Measurements from ENCODE around the gene ARHGEF16. TPM values are rescaled to one million over a fixed set of nuclear protein-coding genes. Genes with fewer than 3 reads are reported as not detected.

Gene ARHGEF16
- total and polyA plus RNA-seq, 7 donors = 0.41 to 51.8 (median 2.2) TPM

DNA sequence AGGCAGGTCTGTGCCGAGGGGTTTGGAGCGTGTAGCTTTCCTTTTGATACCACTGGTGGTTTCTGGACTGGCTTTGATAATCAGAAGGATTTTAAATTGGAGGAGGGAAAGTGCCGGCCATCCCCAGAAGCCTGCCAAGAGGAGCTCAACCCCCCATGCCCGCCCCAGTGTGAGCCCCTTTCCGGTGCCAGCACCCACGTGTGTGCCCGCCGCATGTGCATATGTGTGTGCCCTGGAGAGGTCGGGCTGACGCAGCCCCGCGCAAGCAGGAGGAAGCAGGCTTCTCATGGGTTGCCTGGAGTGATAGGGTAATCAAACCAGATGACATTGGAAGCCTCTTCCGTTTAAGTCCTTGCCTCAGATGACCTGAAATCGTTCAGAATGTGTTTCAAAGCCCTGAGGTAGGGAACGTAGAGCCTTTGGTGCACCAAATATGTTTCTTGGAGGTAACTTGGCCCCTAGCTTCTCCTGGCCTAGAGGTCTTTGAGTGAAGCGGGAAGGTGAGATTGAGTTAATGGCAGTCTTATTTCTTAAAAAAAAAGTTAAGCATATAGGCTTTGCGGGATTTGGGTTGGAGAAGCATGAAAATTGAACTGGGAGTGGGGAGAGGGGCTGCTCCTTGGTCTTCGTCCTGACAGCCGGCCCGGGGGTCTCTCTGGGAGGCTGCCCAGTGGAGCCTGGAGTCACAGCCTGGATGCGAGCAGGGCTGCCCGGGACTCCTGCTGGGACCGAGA lies 34.1 kb upstream of the ARHGEF16 start:
- H3K9me3 ChIP-seq = peaks cover 0 to 6% (median 4%) of the 10 kb centered on the region in 4 donors
- no peak overlapping the region for H3K27ac ChIP-seq
- no peaks in the 10 kb centered on the region for H3K36me3 ChIP-seq
- 86 to 90% methylated on average over 23 of the region's 23 CpGs for WGBS, 2 donors
- TF ChIP-seq, protein P1, sequence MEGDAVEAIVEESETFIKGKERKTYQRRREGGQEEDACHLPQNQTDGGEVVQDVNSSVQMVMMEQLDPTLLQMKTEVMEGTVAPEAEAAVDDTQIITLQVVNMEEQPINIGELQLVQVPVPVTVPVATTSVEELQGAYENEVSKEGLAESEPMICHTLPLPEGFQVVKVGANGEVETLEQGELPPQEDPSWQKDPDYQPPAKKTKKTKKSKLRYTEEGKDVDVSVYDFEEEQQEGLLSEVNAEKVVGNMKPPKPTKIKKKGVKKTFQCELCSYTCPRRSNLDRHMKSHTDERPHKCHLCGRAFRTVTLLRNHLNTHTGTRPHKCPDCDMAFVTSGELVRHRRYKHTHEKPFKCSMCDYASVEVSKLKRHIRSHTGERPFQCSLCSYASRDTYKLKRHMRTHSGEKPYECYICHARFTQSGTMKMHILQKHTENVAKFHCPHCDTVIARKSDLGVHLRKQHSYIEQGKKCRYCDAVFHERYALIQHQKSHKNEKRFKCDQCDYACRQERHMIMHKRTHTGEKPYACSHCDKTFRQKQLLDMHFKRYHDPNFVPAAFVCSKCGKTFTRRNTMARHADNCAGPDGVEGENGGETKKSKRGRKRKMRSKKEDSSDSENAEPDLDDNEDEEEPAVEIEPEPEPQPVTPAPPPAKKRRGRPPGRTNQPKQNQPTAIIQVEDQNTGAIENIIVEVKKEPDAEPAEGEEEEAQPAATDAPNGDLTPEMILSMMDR (IDR thresholded peaks at IDR 0.05) = no peak
- TF ChIP-seq POLR2AphosphoS5 (IDR thresholded peaks at IDR 0.05) (no peak), EP300 (IDR thresholded peaks at IDR 0.05) (no peak), POLR2A (IDR thresholded peaks at IDR 0.05) (no peak)
- no peak for DNase-seq
- peaks cover 0 to 5% (median 2%) of the 10 kb centered on the region in 4 donors for H3K4me1 ChIP-seq
- intact Hi-C loops (cut with DNase I) = loop anchor here (5.0 kb wide), 2 partner anchors 598 to 1008 kb away; partner anchors contain the start of gene PEX10
- peaks cover 6 to 78% (median 40%) of the 10 kb centered on the region in 3 donors for H3K27me3 ChIP-seq
- no peak overlapping the region for H3K4me3 ChIP-seq

DNA sequence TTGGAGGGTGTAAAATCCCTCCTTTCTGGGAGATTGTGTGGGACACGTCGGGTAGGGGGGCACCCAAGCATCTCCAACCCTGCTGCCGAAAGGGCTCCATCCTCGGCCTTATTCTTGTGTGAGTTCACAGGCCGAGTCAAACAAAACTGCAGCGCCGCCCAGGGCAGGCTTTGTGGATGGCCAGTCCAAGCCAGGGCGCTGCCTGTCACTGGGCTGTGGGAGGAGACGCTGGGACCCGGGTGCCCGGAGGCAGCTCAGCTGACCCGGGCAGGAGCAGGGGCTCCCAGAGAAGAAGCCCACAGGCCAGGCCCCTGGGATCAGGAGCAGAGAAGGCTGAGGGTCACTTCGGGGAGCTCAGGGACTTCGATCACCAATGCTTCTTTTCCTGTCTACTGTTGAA lies 31.8 kb upstream of the ARHGEF16 start:
- no peak for DNase-seq
- Histone ChIP-seq H3K27ac (peak overlapping the region in 2 of 4 donors; percentile 34 to 49), H3K9me3 (no peaks in the 10 kb centered on the region), H3K27me3 (peaks cover 3 to 66% (median 33%) of the 10 kb centered on the region in 3 donors), H3K4me3 (no peak overlapping the region), H3K4me1 (peaks cover 0 to 5% (median 2%) of the 10 kb centered on the region in 4 donors), H3K36me3 (no peaks in the 10 kb centered on the region)
- intact Hi-C loops (cut with DNase I) = loop anchor here (5.0 kb wide), 2 partner anchors 600 to 1010 kb away; partner anchors contain the start of gene PEX10
- WGBS, 2 donors = 92 to 95% methylated on average over 14 of the region's 14 CpGs
- TF ChIP-seq EP300 (IDR thresholded peaks at IDR 0.05) (no peak), POLR2A (IDR thresholded peaks at IDR 0.05) (no peak), POLR2AphosphoS5 (IDR thresholded peaks at IDR 0.05) (no peak)
- TF ChIP-seq, protein P1 (IDR thresholded peaks at IDR 0.05) = no peak

DNA sequence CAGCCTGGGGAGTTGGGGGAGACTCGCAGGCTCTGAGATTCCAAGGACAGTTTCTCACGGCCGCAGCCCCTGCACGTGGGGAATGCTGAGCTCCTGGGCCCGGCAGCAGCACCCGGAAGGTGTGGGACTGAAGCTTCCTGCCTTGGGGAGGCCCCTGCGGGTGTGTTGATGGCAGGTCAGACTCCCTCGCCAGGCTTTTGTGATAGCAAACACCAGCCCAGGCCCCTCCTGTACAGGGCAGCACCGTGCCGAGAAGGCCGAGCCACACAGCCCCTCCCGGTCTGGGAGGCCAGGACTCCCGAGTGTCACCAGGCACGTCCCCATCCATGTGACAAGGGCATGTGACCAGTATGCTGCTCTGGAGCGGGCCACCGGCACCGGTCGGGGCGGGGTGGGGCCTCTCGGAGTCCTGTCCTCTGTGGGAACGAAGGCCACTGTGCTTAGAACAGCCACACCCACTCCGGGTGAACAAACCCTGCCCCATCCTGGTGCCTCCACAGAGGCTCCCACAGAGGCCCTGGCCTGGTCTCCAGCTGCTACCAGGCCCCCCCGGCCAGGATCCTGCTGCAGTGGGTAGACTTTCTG lies 31.1 kb upstream of the ARHGEF16 start:
- no peak for DNase-seq
- peak in 1 of 2 donors; percentile 17 for TF ChIP-seq POLR2A (IDR thresholded peaks at IDR 0.05)
- TF ChIP-seq, protein P1 (IDR thresholded peaks at IDR 0.05) = no peak
- Histone ChIP-seq H3K4me1 (peaks cover 0 to 5% (median 2%) of the 10 kb centered on the region in 4 donors), H3K27ac (peak overlapping the region in 2 of 4 donors; percentile 34 to 49), H3K9me3 (no peaks in the 10 kb centered on the region), H3K36me3 (no peaks in the 10 kb centered on the region), H3K27me3 (peaks cover 3 to 61% (median 33%) of the 10 kb centered on the region in 3 donors), H3K4me3 (no peak overlapping the region)
- 13 to 53% methylated on average over 23 of the region's 23 CpGs for WGBS, 2 donors
- intact Hi-C loops (cut with DNase I) = loop anchor here (5.0 kb wide), 2 partner anchors 601 to 1011 kb away; partner anchors contain the start of gene PEX10

DNA sequence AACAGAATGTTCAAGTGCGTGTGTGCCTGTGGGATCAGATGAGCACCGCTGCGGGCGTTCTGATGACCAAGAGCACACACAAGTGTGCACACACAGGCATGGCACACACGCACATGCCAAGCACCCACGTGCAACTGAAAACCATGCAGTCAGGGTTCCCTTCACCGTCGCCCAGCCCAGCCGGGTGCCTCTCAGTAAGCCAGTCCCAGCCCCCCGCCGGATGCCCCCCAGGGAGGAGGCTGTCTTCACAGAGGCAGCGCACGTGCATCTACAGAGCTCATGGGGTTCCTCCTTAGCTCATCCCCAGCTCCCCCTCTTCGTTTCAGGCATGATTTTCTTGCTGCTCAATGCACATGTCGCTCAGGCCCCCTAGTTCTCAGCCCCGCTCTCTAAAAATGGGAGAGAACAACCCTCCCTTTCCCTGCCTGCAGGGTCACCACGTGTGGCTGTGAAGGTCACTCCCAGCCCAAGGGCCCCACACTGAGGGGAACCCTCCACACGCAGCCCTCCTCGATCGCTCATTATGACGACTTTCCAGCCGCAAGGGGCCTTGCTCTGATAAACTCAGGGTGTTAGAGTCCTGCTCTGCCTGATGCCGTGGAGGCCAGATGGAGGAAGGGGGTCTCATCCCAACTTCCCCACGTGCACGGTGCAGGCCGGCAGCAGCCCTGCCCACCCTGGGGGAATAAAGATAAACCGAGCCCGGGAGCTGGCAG lies 30.4 kb upstream of the ARHGEF16 start:
- H3K4me3 ChIP-seq = no peak overlapping the region
- TF ChIP-seq EP300 (IDR thresholded peaks at IDR 0.05) (no peak), POLR2AphosphoS5 (IDR thresholded peaks at IDR 0.05) (no peak), POLR2A (IDR thresholded peaks at IDR 0.05) (no peak)
- TF ChIP-seq, protein P1 (IDR thresholded peaks at IDR 0.05) = no peak
- intact Hi-C loops (cut with DNase I) = loop anchor here (1.0 to 5.0 kb wide), 3 partner anchors 412 to 1012 kb away; partner anchors contain the start of gene PEX10
- H3K27me3 ChIP-seq = peaks cover 3 to 54% (median 26%) of the 10 kb centered on the region in 3 donors
- DNase-seq = no peak
- peaks cover 0 to 5% (median 2%) of the 10 kb centered on the region in 4 donors for H3K4me1 ChIP-seq
- no peaks in the 10 kb centered on the region for H3K9me3 ChIP-seq
- no peak overlapping the region for H3K27ac ChIP-seq
- WGBS, 2 donors = 71 to 76% methylated on average over 28 of the region's 28 CpGs
- no peaks in the 10 kb centered on the region for H3K36me3 ChIP-seq
